Measurements from ENCODE around the gene PACRG.
A peak's percentile ranks its signal among the peaks of the same experiment; 100 is the strongest.
"Not testable (repeated sequence)": the region's sequence is repeated elsewhere in the genome, so short reads cannot be mapped to it uniquely, and the experiment has no call there.

The PACRG gene

GRCh38 chr6:162727322-162728182, at the start of gene PACRG, which contains the start of gene PRKN:
TSS of gene PACRG (plus strand) at chr6:162727974.
TSS of gene PRKN (minus strand) at chr6:162727766.
- DNase-seq (ENCODE audit: low read depth in 2 of 2) = peak; percentile 96 to 98

DNA sequence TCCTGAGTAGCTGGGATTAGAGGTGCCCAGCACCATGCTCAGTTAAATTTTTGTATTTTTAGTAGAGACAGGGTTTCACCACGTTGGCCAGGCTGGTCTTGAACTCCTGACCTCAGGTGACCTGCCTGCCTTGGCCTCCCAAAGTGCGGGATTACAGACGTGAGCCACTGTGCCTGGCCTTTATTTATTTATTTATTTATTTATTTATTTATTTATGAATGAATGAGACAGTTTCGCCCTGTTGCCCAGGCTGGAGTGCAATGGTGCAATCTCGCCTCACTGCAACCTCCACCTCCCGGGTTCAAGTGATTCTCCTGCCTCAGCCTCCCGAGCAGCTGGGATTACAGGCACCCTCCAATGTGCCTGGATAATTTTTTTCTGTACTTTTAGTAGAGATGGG, 48.9 kb upstream of the PACRG start:
- not testable (repeated sequence) for DNase-seq (ENCODE audit: low read depth in 2 of 2)

DNA sequence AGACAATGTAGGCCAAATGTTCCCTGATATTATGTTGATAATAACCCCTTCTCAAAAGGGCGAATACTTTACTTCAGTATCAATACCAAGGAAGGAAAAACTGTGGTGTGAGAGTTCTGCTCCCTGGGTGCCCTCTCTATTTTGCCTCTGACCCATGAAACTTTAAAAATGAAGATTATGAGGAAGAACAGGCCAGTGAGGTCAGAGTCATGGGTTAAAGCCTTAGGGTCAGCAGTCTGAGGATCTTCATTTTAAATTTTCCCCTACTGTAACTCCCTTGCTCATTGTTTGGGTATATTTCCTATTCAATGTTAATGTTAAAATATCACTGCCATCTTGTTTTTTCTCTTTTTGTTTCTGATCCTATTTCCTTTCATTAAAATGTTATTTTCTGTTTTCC, 48.1 kb upstream of the PACRG start:
- DNase-seq (ENCODE audit: low read depth in 2 of 2) = no peak

DNA sequence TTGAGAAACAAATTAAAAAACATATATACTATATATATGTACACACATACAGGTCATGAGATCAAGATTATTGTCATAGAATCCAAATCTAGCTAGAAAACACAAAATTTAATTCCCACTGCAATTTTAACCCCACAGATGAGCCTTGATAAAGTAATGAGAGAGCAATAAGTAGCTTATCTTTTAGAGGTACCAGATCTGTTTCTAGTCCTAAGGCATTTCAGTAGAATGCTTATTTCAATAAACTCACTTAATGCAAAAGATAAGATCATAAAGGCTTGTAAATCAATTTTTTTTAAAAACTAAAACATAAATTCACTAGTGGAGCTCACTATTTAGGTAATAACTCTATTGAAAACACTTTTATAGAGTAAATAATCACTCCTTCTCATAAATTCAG, 47.4 kb upstream of the PACRG start:
- DNase-seq (ENCODE audit: low read depth in 2 of 2) = no peak

DNA sequence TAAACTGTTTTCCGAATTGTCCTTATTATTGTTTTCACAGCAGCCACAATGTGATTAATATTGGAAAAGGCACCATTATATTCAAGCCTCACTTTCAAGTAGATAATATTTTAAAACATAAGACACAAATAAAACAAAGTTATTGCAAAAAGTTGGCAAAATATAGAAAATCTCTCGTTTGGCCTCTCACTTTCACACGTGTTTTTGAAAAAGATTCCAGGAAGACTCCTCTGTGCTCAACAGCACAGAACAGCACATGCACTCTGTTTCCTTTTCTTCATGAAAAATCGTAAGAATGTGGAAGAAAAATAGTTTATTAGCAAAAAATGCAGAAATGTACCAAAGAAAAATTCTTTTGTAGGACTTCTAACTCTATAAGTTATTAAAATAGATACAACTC, 46.9 kb upstream of the PACRG start:
- DNase-seq (ENCODE audit: low read depth in 2 of 2) = no peak

DNA sequence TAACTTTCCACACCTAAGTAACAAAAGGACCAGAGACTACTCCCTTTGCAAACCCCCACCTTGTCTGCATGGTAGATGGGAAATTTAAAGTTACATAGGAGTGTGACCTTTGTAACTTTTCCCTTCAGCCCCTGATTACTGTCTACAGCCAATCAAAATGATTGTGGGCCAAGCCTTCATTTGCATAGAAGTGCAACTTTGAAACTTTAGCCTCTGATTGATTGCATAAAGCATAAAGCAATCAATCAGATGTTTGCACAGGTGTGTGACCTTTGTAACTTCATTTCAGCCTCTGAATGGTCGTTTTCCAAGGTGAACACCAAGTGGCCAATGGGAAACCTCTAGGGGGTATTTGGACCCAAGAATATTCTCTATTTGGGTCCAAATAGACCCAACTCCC, 46.3 kb upstream of the PACRG start:
- no peak for DNase-seq (ENCODE audit: low read depth in 2 of 2)

DNA sequence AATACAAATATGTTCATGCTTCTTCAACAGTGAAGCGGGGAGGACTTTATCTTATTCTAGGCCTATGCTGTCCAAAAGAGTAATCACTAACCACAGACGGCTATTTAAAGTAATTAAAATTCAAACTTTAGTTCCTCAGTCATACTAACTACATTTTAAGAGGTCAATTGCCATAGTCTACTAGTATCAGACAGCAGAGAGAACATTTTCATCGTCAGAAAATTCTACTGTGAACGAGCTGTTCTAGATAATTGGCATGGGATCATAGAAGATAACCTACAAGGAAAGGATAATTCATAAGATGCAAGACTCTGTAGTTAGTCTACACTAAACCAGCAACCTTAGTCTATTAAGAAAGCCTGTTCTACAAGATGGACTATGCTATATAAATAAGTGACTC, 44.6 kb upstream of the PACRG start:
- no peak for DNase-seq (ENCODE audit: low read depth in 2 of 2)

DNA sequence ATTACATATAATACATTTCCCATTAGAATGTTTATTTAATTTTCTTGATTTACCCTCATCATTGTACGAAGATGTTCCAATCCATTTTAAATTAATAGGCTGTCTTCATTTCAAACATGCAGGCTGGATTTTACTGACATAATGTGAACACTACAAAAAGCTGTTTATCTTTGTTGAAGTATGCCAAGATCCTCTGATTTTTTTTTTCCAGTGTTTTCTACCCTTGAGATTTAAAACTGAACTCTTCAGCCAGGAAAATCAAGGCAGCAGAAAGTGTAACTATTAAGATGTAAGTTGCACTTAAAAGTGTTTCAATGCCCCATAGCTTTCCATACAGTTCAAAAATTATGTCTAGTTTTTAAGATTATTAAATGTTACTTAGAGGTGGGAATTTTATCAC, 43.7 kb upstream of the PACRG start:
- no peak for DNase-seq (ENCODE audit: low read depth in 2 of 2)

DNA sequence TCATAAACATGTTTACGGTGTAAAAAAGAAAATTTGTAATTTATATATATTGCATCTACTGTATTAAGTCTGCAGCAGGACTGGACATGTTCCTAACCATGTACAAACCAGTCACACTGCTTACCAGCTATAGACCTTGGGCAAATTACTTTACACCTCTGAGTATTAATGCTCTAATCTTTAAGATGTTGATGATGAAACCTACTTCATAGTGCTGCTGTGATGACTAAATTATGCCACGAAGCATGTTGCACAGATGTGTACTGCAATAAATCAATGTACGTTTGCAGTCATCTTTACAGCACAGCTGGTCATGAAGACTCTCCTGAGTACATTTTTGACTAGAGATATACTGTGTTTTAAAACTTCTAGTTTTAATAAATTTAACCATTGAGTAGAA, 42.8 kb upstream of the PACRG start:
- no peak for DNase-seq (ENCODE audit: low read depth in 2 of 2)

DNA sequence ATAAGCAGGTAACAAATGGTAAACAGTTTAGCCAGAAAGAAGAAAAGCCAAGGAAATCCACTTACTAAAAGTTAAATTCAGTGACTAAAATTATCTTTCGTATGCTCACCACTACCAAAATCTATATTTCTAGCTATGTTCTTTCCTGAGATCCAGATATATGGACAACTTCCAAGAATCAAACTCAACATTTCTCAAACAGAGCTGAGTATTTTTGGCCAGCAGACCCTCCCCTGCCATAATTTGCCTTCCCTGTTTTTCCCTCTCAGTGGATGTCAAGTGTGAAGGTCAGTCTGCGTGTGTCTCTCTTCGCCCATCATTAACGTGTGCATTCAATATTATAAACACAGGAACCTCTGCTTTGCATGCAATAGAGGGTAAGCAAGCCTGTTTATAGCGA, 42.2 kb upstream of the PACRG start:
- DNase-seq (ENCODE audit: low read depth in 2 of 2) = no peak

DNA sequence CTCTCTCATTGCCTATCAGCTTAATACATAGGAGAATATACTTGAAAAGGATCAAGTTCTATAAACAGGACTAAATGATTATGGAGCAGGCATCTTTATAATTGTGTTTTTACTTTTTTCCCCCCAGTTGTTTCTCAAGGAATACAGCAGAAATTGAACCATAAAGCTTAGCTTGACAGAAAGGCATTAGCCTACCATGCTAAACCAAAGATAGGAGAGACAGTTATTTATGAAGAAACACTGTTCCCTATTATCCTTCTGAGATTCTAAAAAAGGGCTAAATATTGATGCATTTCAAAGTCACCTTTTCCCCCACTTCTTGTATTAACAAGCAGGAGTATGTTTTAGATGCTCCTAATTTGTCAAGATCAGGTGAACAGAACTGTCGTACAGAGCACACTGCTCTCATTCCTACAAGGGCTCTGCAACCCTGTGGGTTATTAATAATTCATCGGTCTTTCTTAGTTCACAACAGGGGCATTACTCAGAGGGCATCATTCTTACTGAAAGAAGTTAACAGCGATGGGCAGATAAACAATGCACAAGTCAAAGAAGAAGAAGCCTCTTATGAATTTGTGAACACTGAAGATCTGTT, 38.9 kb upstream of the PACRG start:
- no peak for DNase-seq (ENCODE audit: low read depth in 2 of 2)

DNA sequence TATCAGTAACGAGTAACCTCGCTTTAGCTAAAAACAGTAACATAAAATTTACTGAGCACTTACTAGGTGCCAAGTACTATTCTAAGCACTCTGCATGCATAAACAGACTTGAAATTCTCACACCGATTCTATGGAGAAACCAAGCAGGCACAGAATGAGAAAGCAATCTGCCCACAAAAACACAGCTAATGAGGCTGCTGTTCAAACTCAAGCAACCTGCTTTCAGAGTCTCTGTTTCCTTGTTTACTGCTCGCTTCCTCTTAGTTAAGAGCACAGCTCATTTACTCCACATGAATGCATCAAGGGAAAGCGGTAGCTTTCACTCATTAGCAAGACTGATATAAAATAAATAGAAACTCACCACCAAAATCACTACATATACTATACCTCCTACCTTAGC, 37.6 kb upstream of the PACRG start:
- no peak for DNase-seq (ENCODE audit: low read depth in 2 of 2)

DNA sequence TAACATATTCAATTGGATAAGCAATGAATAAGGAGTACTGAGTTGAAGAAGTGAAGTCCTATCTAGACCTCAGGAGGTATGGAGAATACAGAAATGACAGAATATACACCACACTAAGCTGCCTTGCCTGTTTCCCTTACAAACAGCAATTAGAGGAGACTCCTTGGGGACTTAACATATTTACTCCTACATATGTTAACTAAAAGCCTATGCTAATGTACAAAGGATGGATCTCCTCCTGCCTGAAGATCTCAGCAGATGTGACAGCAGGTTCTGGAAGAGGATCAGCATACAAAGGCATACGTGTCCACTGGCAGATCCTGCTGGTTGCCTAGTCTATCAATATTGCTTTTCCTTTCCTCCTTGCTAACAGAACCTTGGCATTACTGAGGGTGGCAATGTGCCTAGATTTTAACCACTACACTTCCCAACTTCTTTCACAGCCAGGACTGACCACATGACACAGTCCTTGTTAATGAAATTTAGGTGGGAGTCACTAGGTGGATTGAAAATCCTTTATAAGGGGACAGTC, 29.8 kb upstream of the PACRG start:
- no peak for DNase-seq (ENCODE audit: low read depth in 2 of 2)

GRCh38 chr6:162698440-162698839, 29.3 kb upstream of the PACRG start:
- no peak for DNase-seq (ENCODE audit: low read depth in 2 of 2)

DNA sequence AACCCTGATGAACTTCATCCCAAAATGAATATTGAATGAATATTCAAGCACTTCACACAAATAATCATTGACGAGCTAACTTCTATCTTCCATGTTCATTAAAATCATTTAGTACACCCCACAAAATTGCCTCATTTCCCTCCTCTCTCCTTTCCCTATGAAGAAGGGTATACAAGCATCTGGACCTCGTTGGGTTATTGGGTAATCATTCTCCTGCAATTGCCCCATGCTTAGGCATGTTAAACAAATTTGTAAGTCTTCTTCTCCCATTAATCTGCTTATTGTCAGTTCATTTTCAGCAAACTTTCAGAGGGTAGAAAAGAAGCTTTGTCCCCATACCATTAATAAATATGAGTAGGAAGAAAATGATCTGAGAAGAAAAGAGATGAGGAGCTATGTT, 27.8 kb upstream of the PACRG start:
- DNase-seq (ENCODE audit: low read depth in 2 of 2) = no peak

- DNase-seq (ENCODE audit: low read depth in 2 of 2) = no peak
These were observed 26.8 kb upstream of the PACRG start for GRCh38 chr6:162700966-162701365.

DNA sequence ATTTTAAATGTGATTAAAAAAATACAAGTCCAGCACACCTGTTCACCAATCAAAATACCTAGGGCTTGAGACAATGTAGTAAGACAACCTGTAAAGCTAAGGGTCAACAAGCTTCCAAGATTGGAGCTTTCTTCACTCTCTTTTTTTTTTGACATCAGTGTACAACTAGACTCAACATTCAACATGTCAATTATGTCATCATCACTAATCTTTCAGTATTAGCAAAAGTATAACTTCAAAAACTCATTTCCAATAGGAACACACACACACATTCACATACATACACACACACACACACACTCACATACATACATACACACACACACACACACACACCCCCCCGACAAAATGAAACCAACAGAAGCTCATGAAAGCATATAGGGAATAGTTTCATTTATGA, 26.2 kb upstream of the PACRG start:
- DNase-seq (ENCODE audit: low read depth in 2 of 2) = no peak

DNA sequence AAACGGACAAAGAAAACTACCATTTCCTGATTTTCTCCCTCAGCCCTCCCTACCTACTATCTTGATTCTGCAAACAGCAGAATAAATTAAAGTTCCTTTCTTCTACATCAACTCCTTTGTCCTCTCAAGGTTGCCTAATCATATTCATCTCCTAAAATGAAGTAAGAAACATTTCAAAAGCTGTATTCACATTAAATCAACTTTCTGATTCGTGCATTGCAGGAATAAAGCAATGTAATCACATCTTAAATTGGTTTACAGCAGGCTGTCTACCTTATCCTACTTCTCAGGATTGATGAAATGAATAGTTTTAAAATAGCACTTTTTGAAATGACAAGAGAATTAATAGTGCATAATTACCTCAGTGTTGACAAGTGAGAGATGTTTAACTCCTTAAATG, 25.3 kb upstream of the PACRG start:
- DNase-seq (ENCODE audit: low read depth in 2 of 2) = no peak

DNA sequence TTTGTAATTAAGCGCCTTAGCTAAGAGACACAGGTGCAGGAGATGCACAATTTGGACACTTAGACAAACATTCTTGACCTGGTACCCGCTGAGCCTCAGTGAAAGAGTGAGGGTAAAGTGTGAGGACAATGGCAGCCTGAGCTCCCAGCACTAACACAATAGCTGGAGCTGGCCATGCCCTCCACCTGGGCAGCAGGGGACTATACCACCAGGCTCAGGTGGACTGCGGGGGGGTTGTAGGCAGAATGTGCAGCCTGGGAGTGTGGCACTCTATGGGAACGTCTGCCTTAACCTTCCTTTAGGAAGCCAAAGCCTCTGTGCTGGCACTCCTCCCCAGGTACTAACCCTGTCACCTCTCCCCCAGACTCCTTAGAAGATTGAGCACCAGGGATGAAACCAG, 23.8 kb upstream of the PACRG start:
- no peak for DNase-seq (ENCODE audit: low read depth in 2 of 2)

DNA sequence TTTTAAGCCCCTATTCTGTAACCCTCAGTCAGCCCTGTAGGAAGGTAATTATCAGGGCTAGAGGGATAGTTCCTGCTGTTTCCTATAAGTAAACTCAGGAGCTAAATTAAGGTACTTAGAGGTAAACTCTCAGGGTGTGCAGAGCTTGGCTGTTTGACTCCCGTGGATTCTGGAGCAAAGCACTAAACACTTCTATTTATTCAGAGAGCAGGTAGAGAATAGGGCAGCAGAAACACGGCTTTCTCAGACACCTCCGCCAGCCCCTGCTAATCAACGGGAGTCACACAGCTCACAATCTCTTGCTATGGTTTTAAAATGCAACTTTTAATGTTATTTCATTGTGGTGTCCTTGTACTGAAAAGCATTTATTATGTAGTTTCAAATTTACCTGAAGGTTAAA, 22.0 kb upstream of the PACRG start:
- DNase-seq (ENCODE audit: low read depth in 2 of 2) = no peak

- DNase-seq (ENCODE audit: low read depth in 2 of 2) = no peak
These were observed 21.5 kb upstream of the PACRG start for GRCh38 chr6:162706232-162706631.

- no peak for DNase-seq (ENCODE audit: low read depth in 2 of 2)
These were observed 18.8 kb upstream of the PACRG start for GRCh38 chr6:162708971-162709370.

GRCh38 chr6:162709431-162709830, 18.3 kb upstream of the PACRG start:
- no peak for DNase-seq (ENCODE audit: low read depth in 2 of 2)

Measured in activated CD4-positive, alpha-beta T cell treated with anti-CD3 and anti-CD28 coated beads for 24 hours (primary cell).